Measurements from ENCODE around the gene ZNF580.

ZNF580 gene

DNA sequence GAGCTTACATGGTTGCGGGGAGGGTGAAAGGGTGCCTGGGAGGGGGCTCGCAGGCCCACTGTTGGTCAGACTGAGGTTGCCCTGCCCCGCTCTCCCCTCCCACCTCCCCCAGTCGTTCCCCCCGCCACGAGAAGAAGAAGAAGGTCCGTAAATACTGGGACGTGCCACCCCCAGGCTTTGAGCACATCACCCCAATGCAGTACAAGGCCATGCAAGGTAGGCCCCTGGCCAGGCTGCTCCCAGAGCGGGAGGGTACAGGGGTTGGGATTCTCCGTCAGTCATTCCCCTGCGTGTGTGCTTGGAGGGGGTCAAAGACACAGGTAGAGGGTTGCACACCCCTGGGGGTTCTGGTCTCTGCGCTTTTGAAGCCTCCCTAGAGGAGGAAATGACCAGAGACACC, 19.6 kb downstream of the ZNF580 start:
- TF ChIP-seq POLR2A (IDR thresholded peaks at IDR 0.05; ENCODE audit: low read depth, low read length): no peak
- no peak for FAIRE-seq
- DNase-seq (ENCODE audit: insufficient read length, low spot score): no peak

DNA sequence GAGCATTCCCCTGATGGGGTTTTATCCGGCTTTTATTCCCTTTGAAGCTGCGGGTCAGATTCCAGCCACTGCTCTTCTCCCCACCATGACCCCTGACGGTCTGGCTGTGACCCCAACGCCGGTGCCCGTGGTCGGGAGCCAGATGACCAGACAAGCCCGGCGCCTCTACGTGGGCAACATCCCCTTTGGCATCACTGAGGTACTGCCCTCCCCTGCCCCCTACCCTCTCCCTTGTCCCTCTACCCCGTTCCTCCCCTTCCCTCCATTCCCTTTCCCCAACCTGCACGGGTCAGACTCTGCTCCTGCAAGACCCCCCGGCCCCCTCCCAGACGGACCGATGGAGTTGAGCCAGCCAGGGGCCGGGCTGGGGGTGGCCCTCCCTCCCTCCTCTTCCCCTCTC, 20.2 kb downstream of the ZNF580 start:
- no peak for DNase-seq (ENCODE audit: insufficient read length, low spot score)
- FAIRE-seq: no peak

DNA sequence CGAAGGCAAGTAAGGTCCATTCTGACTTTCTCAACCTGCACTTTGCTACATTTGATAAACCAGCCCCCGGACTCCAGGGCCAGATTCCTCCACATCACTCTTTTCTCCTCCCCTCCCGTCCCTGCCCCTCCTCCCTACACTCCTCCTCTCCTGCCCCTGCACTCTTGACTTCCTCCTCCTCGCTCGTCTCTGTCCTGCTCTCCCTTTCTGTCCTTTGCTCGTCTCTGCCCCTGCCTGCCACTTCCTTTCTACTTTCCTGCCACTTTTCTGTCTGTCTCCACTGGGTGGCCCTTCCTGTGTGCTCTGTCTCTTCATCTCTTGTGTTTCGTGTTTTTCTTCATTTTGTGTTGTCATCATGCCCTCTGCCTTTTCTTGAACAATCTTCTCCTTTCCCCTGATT, 21.0 kb downstream of the ZNF580 start:
- TF ChIP-seq POLR2A (IDR thresholded peaks at IDR 0.05; ENCODE audit: low read depth, low read length): no peak
- DNase-seq (ENCODE audit: insufficient read length, low spot score) (no peak), FAIRE-seq (no peak)

More for the DNA sequence above, 20.2 kb downstream of the ZNF580 start:
- no peak for TF ChIP-seq POLR2A (IDR thresholded peaks at IDR 0.05; ENCODE audit: low read depth, low read length)

DNA sequence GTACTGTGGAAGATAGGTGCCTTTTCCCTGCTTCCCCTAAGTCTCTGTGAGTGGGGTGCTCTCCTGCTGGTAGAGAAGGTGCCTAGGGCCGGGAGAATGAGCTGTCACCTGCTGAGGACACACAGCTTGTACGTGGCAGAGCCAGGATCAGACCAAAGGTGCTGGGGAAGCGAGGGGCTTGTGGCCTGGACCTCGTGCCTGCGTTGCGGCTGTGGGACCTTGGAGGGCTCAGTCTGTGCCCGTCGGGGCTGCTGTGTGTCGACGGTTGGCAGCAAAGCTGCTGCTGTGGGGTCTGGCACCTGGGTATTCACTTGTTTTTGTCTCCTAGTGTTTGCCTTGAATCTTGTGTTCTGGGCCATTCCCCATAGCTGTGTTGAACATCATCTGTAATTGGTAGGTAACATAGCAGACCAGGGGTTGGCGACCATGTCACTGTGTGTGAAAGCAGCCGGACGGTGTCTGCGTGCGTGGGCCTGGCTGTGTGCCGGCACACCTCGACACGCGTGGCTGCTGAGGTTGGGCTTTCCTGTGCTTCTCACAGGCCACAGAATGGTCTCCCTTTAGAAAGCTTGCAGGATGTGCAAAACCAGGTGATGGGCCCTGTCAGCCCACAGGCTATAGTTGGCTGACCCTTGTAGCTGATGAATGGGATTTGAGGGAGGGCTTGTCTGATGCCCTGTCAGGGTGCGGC, 23.2 kb downstream of the ZNF580 start:
- FAIRE-seq: no peak
- TF ChIP-seq POLR2A (IDR thresholded peaks at IDR 0.05; ENCODE audit: low read depth, low read length): no peak

DNA sequence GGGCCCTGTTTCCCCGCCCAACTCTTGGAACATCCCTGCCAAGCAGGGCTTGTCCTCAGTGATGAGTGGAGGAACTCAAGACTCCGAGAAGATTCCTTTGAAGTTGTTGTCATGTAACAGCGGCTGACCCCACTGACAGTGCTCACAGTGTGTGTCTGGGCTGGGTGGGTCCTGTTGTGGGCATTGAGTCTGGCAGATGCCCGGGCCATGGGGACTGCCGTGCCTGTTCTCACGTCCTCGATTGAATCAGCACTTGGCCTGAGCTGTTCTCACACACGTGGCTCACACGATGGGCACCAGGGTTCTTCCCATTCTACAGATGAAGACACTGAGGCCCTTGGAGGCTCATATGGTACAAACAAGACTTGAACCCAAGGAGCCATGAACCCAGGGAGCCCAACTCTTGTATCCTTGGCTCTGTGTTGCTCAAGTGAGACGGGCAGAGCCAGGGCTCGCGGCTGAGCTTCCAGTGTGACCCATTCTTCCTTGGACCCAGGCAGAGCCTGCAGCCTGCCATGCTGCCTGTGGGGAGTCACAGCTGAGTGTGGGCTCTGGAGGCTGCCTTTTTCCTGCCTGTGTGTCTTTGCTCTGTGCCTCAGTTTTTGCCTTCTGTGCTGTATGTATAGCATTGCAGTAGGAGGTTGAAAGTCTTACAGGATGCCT, 25.7 kb downstream of the ZNF580 start:
- no peak for DNase-seq (ENCODE audit: insufficient read length, low spot score)
- TF ChIP-seq POLR2A (IDR thresholded peaks at IDR 0.05; ENCODE audit: low read depth, low read length): no peak
- FAIRE-seq: no peak

More for the DNA sequence above, 23.2 kb downstream of the ZNF580 start:
- no peak for DNase-seq (ENCODE audit: insufficient read length, low spot score)

DNA sequence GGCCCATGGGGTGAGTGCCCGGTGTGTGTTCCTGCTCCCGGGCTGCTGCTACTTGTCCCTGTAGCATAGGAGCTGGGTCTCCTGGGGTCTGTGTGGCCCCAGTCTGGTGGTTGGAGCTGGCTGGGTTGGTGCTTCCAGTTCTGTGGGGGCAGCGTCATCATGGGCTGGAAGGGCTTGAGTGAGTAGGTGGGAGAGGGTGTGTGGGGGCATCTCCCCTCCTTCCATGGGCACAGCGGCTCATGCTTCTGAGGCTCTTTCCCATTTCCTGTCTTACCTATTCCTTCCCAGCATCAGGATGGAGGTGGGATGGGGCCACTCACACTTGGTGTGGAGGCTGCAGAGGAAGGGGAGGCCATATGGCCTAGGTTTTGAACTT, 26.2 kb downstream of the ZNF580 start:
- FAIRE-seq (no peak), DNase-seq (ENCODE audit: insufficient read length, low spot score) (no peak)
- no peak for TF ChIP-seq POLR2A (IDR thresholded peaks at IDR 0.05; ENCODE audit: low read depth, low read length)

DNA sequence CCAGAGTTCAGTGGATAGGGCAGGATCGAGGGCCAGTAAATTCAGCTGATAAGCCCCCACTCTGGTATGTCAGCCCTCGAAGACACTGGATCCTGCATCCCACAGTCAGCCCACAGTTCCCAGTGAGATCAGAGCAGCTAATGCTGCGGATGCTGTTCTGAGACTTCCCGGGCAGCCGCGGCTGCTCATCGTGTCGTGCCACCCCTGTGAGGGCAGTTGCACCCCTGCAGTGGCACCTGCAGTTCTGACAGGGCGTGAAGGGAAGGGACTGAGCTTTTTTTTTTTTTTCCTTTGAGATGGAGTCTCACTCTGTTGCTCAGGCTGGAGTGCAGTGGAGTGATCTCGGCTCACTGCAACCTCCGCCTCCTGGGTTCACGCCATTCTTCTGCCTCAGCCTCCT, 26.7 kb downstream of the ZNF580 start:
- no peak for DNase-seq (ENCODE audit: insufficient read length, low spot score)
- no peak for FAIRE-seq
- TF ChIP-seq POLR2A (IDR thresholded peaks at IDR 0.05; ENCODE audit: low read depth, low read length): no peak

DNA sequence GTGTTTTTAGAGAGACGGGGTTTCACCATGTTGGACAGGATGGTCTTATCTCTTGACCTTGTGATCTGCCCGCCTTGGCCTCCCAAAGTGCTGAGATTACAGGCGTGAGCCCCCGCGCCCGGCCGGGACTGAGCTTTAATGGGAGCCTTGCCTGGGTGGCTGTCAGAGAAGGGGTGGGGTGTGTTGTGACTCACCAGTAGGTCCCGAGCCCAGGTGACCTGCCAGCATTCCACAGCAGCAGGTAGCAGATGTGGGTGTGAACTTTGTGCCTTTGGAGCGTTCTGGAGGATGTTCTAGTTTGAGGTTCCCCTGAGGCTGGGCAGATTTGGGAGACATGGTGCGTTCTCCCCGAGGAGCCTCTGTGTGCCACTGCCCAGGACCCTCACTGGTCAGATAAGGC, 27.2 kb downstream of the ZNF580 start:
- FAIRE-seq (no peak), DNase-seq (ENCODE audit: insufficient read length, low spot score) (no peak)
- TF ChIP-seq POLR2A (IDR thresholded peaks at IDR 0.05; ENCODE audit: low read depth, low read length): no peak

DNA sequence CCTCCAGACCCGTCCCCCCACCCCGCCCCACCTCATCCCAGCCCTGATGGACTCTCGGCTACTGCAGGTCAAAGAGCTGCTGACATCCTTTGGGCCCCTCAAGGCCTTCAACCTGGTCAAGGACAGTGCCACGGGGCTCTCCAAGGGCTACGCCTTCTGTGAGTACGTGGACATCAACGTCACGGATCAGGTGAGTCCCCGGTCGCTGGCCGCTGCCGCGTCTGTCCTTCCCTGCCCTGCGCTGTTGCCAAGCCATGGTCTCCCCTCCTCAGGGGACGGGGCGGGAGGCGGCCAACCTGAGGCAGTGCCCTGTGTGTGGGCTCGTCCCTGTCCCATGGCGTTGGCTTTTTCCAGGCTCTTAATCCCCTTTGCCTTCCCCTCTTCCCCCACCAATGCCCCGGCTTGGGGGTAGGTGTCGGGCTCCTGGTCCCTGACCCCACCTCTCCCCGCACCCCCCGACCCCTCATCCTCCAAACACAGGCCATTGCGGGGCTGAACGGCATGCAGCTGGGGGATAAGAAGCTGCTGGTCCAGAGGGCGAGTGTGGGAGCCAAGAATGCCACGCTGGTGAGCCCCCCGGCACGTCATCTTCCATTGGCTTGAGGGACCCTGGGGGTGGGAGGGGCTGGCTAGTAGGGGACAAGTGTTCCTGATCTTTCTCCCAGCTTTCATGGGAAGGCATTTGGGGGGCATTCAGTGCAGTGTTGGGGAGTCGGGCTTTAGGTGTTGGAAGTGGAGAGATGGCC, 28.0 kb downstream of the ZNF580 start:
- FAIRE-seq (no peak), DNase-seq (ENCODE audit: insufficient read length, low spot score) (no peak)
- no peak for TF ChIP-seq POLR2A (IDR thresholded peaks at IDR 0.05; ENCODE audit: low read depth, low read length)

DNA sequence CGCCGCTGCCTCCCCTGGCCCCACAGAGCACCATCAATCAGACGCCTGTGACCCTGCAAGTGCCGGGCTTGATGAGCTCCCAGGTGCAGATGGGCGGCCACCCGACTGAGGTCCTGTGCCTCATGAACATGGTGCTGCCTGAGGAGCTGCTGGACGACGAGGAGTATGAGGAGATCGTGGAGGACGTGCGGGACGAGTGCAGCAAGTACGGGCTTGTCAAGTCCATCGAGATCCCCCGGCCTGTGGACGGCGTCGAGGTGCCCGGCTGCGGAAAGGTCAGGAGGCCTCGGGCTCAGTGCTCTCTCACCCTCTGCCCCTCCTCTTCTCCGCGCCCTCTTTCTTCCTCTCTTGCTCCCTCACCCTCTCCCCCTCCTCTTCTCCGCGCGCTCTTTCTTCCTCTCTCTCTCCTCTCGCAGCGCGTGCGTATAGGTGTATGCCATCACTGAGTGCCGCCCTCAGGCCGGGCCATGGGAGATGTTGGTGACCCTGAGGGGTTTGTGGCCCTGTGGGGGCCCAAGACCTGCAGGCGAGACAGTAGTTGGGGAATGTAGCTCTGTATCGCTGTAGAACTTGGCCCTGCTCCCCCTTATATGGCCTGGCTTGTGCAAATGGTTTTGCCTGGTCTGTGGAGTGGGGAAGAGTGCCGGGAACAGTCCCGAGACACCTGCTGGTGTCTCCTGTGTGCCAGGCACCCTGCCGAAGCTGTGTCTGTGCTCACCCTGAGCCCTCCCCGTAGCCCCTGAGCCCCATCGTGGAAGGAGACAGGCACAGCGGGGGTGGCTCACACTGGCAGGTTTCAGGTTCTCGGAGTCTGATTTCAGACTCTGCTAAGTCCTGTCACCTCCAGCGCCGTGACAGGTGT, 28.8 kb downstream of the ZNF580 start:
- FAIRE-seq (no peak), DNase-seq (ENCODE audit: insufficient read length, low spot score) (no peak)
- TF ChIP-seq POLR2A (IDR thresholded peaks at IDR 0.05; ENCODE audit: low read depth, low read length): no peak

DNA sequence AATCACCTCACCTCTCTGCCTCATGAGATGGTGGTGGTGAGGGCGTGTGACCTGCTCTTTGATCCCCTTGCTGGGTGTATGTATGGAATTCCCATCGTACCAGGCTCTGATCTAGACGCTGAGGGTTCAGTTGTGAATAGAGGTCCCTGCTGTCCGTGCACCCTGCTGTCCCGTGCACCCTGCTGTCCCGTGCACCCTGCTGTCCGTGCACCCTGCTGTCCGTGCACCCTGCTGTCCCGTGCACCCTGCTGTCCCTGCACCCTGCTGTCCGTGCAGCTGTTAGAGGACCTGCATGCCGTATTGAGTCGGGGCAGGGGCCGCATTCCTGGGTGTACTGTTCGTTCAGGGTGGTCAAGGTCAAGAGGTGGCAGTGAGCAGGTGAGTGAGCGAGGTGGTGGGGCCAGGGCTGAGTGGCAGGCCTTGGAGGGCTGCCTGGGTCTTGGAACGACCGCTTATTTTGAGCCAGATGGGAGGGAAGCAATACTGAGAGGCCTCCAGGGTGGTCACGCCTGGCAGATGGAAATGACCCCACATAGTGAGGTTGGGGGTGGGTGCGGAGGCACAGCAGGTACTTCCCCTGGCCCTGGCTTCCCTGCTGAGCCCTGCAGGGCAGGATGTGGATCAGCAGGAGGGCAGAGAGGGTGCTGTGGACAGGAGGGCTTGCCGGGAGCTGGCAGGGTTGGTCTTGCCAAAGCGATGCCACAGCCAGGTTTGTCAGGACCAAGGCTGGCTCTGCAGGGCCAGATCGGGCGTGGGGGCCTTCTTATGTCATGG, 29.7 kb downstream of the ZNF580 start:
- peak; percentile 93 for FAIRE-seq
- DNase-seq (ENCODE audit: insufficient read length, low spot score): peak; percentile 98
- TF ChIP-seq POLR2A (IDR thresholded peaks at IDR 0.05; ENCODE audit: low read depth, low read length): 0 out of 2 replicates have a peak, but pooled peaks have one; percentile 15

DNA sequence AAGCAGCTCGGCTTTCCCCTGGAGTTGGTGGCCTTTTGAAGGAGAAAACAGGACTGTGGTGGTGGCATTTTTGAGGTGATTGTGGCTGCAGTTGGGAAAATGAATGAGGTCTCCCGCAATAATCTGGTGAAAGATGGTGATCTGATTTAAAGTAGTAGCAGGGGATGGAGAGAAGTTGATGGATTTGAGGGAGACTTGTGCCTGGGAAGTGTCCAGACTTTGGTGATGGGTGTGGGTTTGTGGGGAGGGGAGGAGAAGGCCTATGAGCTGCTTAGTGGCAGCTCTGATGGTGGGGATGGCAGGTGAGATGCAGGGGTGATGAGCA, 30.2 kb downstream of the ZNF580 start:
- TF ChIP-seq POLR2A (IDR thresholded peaks at IDR 0.05; ENCODE audit: low read depth, low read length): no peak
- DNase-seq (ENCODE audit: insufficient read length, low spot score) (no peak), FAIRE-seq (no peak)

DNA sequence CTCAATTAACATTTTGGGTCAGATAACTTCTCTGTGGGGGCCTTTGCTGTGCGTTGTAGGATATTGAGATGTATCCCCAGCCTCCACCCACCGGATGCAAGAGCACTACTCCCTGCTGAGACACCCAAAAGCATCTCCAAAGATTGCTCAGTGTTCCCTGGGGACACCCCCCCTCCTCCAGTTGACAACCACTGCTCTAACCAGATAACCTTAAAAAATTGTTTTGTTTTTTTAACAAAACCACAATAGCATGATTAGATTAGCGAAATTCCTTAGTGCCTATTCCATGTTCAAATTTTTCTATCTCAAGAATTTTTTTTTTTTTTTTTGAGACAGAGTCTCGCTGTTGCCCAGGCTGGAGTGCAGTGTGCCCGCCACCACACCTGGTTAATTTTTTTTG, 31.6 kb downstream of the ZNF580 start:
- no peak for TF ChIP-seq POLR2A (IDR thresholded peaks at IDR 0.05; ENCODE audit: low read depth, low read length)
- DNase-seq (ENCODE audit: insufficient read length, low spot score): peak; percentile 72
- FAIRE-seq: no peak

Data from H54 (cell line).